Midbrain (tissue), 1 donor: ENCODE measurements around the gene PAX6.

ENCODE experiments used
- DNase-seq: peaks from one replicate; lab custom pipeline; 2025; lab: John Stamatoyannopoulos, UW

Gene PAX6

DNA sequence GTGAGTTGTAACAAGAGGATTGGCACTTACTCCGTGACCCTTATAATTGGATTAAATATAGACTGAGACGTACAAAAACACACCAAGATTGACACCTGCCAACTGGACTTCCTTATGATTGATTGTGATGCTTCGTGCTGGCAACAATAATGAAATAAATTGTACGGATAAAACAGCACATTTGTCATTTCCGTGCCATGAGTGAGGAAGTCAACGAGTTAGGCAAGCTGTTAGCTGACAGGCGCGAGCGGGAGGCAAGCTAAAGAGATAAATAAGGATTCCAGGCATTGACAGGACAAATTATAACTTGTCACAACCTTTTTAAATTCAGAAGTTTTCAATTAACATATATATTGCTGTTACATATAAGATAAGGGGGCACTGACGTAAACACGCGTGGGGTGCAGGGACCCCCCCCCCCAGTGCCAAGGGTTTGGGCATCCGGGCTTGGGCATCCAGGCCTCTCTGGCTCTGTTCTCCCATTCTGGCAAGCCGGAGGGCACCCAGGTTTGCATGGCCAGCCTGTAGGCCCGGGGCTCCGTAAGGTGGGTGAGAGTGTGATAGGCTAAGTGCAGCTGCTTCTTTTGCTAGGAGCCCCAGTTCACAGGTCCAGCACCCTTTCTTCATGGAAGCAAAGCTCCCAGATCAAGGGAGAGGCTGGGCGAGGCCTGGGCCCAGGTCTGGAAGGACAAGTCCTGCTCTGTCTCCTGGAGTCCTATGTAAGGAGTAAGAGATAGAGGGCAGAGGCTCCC lies 11.2 kb upstream of the PAX6 start:
- no peak for DNase-seq

DNA sequence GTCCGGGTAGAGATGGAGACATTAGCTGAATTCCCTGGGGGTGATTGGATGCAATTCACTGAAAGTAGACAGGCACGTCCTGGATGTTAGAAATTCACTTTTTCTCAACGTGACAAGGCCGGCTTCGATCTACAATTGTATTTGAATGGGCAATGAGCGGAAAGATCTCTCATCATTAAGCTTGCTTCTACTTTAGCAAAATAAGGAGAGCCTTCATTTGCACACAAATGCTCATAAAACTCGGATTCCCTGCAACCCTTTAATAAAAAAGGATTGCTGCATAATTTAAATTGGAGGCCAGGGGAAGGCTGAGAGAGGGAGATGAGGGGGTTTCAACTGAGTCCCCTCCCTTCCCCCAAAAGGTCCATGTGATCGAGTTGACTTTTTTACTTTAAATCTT lies 10.6 kb upstream of the PAX6 start:
- no peak for DNase-seq

DNA sequence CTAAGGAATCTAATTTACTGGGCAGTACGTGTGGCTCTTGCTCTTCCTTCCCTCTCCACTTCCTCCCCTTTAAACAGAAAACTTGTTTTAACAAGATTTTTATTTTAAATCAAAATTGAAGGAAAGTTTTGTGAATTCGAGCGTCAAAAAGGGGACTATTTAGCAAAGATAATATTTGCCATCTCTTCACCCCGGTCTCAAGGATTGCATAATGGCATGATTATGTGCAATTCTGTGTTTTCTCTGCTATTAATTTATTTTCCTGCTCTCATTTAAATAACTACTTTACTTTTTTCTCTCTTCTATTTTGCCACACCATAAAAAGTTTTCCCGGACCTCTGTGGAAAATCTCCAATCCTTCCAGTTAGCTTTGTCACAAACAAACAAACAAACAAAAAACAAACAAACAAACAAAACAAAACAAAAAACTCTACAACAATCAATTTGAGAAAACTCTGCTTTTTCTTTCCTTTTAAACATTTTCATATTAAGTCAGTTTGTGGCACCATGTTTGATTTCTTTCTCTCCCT lies 10.2 kb upstream of the PAX6 start:
- no peak for DNase-seq

DNA sequence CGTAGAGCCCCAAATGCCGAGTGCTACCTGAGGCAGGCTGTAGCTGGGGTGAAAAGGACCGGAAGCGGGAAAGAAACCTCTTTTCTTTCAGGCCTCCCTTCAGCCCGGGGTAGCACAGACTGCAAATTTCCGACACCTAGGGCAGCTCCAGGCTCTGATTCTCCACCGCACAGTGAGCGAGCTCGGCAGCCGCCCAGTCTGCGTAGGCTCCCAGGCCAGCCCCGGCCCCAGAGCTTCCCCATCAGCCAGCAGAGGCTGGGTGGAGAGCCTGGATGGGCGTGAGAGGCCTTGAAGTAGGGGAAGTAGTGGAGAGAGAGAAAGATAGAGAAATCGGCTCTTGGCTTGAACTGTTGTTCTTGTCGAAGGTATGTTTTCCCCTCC lies 9.3 kb upstream of the PAX6 start:
- no peak for DNase-seq

DNA sequence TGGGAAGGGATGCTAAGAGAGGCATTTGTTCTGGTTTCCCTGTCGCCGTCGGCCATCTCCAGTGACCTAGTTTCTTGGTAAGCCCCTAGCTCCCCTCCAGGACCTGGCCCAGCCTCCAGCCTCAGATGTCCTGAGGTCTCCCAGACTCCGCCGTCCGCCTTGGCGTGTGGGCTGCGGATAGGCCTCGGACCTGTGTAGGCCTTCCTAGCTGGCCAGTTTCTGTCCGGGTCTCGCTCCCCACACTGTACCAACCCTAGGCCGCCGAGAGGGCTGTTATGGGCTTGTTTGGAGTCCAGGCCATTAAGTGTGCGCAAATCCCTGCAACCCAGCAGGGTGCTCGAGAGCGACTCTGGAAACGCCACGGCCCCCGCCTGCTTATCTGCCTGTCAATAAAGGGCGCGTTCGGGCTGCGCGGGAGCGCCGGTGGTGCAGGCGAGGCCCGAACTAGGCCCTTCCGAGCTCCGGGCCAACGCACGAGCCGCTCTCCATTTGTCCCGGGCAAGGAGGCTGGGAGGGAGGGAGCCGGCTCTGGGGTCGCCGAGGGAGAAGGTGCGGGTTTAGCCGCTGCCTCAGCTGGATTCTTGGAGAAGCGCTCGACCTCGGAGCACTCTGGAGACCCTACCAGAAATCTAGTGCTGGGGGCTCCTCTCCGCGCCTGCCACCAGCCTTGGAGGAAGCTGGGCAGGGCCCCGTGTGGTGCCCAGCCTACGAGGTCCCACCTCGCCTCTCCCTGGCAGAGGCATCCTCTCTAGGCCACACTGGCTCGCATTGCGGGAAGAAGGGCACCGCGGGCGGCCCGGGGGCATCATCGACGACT lies 8.7 kb upstream of the PAX6 start:
- DNase-seq, result no peak

DNA sequence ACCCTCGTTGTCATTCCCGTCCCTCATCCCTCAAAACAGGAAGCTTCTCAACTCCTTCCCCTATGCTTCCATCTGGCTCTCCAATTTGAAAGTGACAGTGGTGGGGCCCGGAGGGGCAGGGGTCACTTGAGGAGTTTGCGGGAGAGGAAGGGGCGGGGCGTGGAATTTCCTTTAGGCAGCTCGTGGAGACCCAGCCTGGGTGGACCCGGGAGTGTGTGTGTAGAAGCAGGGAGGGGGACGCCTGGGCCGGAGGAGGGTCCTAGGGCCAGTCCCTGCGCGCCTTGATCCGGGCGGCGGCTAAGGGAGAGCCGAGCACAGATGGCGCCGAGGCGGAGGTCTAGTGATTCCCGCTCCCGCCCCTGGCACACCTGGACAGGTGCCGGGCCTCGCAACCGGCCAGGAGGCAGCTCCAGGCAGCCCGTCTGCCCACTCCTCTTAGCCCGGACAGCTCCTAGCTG lies 7.8 kb upstream of the PAX6 start:
- no peak for DNase-seq

DNA sequence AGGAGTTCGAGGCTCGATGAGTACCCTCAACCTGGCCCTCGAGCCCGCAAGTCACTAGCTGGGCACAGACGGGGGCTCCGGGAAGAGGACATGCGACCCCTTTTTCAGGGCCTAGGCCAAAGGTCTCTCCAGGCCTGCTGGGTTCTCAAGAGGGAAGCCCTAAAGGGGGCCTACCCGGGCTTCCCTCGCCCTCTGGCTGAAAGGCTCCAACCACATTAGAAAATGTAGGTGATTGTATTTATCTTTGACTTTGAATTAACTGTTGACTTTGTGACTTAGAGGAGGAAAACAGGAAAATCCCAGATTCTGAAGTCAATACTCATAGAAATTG lies 7.3 kb upstream of the PAX6 start:
- DNase-seq, result no peak

DNA sequence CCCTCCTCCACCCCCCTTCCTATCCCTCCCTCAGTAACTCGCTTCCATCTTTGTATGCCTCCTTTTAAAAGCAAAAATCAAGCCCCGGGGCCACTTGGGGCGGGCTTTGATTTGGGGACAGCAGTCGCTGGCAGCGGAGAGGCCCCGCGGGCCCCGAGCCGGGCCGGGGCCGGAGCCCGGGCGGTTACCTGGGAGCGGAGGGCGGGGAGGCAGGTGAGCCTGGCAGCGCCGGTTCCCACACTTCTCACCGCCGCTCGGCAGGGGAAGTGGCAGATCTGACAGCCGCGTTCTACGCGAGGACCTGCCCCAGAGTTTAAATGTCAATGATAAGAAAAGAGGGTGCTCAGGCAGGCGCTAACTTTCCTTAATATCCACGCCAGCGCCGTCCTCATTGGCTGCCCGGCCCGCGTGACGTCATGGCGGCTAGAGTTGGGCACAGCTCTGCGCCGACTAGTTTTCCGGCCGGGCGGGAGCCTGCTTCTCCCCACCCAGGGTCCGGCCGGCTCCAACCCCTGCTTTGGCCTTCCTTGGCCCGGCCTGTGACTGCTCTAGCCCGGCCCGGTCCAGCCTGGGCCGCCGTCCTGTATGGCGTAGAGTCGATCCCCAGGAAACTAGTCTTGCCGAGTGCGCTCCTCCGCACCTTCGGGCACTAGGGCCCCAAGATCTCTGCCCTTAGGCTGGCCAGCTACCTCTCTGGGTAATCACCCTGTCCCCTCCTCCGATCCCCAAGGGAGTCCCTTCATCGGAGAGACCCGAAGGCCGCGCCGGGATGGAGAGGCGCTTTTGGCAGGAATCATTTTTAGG lies 6.7 kb upstream of the PAX6 start:
- peak; percentile 67 for DNase-seq

DNA sequence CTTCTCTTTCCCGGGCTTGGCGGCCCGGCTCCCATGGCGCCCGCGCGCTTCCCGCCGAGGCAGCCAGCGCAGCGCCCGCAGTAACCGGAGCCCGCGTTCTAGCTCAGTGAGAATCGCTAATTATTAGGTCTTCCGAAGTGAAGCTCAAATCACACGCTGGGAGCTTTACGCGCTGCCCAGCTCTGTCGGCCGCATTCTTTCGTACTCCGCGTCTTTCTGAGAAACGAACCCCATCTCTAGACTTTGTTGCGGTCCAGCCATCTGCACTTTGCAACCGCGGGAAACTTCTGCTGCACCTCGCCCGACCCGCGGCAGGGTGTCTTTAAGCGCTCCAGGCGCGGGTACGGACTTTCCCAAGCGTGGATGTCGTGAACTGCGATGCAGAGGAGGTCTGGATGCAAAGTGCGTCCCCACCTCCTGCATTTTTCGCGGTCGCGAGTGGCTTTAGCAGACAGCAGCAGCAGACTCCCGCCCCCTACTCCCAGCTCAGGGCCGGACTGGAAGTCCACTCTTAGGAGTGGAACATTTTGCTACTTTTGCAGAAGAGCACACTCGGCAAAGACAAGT lies 6.0 kb upstream of the PAX6 start:
- DNase-seq, result no peak

DNA sequence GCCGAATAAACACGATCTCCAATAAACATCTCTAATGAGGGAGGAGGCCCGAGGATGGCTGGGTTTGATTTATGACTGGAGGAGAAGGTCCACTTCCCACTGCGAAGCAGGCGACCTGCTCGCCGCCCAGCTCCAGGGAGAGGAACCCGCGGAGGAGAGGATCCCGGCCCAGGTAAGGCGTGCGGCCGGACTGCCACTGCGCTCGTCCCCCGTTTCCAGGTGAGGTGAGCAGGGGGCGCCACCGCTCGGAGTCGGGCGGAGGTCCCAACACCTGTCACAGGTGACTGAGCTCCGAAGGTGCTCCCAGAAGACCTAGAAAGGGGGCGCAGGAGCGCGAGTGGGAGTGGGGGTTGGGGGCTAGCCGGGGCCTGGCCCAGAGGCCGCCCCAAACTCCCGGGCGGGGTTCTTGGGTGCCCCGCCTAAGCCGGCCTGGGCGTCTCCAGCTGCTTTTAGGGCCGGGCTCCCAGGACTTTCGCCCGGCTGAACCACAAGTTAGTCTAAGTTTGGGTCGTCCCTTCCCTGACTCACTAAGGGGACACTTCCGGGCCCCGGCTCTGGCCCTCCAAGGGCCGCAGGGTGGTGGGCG lies 5.4 kb upstream of the PAX6 start:
- no peak for DNase-seq

DNA sequence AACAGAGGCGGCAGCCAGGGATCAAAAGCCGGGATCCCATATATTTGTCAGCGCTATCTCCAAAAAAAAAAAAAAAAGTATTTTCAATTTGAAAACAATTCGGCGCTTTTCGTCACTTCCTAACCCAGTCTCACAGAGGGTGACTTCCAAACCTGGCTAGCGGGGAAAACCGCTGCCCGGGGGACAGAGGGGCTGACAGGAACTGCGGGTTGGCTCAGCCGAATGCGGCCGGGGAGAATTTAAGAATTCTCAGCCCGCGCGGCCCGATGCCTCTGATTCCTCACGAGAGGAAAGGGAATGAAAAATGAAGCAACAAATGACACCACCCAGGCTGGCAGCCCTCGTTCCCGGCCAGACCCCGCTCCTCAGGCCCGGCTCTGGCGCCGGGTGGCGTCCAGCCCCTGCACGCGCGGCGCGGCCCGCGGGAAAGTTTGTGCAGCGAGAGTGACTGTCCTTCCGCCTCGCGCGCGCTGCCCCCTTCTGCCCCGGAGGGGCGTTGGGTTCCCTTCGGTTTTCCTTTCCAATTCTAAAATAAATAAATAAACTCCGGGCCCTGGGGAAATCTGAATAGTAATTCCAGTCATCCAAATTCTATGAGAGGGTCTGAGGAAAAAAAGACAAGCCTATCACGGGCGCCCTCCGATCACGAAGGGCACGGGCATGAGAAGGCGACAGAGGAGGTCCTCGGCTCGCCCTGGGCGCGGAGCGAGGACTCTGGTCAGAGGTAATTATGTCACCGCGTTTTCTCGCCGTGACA lies 4.8 kb upstream of the PAX6 start:
- no peak for DNase-seq

DNA sequence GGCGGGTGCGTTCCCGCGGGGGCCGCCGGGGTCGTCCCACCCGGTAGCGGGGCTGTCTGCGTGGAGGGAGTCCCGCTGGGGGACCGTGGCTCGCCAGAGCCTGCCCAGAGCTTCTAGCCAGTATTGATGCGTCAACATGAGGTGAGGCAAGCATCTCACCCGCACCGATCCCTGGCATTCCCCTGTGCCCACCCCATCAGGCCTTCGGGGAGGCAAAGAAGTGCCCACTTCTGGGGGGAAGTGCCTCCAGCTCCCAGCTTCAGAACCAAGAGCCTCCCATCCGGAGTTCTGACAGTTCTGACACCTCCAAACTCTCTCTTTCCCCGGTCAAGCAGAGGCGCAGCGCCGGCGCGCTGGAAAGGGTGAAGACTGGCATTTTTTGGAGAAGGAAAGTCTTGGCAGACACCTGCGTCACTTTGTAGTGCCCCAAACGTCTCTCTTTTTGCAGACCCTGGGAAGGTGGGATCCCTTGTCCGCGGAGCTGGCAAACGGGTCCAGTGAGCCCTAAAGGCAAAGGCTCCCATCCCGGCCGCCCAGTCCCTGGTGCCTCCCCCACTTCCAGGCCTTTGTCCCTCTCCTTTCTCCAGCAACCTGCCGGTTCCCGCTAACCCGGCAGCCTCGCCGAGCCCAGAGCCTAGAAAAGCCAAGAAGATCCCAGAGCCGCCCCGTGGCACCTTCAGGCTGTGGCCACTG lies 3.2 kb upstream of the PAX6 start:
- no peak for DNase-seq

DNA sequence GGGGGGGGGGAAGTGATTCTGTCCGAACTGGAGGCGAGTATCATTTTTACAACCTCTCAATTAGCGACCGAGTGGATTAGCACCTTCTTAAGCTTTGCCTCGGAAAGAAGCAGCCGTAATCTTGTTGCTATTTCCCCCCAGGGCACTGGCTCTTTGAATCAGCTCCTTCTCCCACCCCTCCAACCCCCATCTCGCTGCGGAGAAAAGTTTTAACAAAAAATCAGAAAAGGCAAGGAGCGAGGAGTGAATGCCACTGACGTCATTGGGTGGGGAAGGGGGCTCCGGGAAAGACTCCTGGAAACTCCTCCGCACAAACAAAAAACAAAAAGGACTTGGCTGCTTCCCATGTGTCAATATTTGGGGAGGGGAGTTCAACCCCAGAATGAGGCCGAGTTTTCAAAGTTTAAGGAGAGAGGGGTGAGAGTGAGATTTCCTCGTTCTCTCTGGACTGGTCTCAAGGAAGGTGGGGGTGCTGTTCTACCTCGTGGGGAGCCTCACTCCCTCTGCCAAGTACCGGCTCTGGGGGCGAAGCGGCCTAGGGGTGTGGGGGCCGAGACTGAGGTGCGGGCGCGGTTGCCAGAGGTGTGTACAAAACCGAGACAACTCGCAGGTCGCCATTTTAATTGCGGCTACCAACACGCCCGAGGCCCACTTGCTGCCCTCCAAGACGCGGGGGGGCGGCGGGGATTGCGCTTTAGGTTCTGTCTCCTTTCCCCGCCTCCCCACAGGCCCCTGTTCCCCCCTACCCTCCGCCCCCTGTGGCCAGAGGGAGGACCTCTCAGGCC lies 2.5 kb upstream of the PAX6 start:
- DNase-seq, result peak; percentile 37

DNA sequence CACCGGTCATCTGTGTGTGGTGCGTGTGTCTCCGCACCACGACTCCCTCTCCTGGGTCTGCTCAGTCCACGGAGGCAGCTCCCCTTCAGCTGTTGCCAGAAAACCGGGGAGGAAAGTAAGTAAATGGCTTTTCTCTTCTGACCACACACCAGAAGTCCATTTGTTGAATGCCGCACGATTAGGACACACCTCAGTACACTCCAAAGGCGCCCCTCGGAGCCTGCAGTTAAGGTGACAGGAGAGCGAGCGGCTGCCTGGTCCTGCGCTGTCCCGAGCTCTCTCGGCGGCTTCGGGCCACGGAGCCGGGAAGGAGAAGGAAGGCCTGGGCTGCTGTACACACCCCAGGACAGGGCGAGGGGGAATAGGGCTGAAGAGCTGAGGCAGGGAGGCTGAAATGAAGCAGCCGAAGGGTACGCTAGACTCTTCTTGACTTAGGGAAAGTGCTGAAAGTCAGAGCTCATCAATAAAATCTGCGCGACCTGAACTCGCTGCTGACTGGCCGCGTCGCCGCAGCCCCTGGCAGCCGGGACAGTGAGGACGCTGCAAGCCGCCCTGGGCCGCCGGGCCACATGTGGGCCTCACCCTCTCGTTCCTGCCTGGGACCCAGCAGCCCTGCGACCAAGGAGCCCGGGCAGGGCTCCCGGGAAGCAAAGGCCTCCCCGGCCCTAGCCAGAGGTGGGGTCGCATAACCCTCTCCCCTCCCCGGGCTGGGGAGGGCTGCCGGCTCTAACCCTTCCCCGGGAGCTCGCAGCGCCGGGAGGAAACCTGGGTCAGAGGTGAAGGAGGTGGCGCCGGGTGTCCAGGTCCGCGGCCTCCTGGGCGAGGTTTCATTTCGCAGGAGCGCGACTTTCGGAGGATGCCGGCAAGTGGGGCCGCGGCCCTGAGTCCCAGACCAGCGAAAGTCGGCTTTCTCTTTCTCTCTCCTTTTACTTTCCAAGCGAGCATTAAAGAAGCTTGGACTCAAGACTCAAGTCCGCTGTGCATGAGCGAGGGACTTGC lies 1.6 kb upstream of the PAX6 start:
- DNase-seq, result no peak

DNA sequence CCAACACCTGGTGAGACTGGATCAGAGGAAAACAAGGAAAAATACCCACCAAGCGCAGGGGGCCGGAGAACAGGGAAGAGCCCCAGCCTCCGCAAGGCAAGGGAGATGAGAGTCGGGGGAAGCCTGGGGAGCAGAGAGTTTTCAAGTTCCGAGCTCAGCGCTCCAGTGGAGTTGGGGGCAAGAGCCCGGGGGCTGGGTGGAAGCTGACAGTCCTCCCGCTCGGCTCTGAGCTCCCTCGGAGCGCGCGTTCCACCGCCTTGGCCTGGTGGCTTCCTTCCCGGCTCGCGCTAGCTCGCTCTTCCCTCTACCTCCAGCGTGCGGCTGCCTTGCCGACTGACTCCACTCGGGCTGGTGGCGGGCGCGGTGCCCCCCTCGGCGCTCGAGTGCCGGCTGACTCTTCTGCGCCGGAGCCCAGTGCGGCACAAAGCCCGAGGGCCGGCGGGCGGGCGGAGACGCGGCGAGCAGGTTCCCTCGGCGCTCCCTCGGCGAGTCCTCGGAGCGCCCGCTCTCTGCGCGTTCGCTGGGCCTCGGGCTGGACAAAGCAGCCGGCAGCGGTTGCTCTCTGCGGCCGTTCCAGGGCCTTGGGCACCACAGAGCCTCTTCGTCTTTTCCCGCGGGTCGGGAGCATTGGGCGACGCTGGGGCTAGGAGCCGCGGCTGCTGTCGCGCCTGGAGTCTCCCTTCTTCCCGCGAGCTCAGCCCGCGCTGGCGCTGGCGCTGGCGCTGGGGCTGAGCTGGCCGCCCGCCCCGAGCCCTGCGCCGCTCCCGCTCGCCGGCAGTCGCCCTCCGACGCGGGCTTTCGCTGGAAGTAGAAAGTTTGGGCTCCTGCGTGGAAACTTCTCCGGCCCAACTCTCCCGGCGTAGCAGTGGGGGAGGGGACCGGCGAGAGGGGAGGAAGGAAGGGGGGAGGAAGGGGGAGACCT lies 1.0 kb downstream of the PAX6 start:
- DNase-seq, result no peak

DNA sequence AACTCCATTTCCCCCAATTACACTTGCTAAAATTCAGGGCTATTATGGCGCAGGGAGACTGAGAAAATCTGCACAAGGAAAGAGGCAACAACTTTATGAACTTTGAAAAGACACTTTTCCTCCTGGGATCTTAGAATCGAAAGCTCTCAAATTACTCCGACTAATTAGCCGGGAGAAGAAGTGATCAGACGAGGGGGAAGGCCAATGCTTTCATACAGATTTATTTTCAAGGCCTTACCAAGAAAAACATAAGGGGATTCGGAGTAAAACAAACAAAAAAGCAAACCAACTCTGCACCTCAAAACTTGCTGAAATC lies 1.6 kb downstream of the PAX6 start:
- DNase-seq, result no peak

DNA sequence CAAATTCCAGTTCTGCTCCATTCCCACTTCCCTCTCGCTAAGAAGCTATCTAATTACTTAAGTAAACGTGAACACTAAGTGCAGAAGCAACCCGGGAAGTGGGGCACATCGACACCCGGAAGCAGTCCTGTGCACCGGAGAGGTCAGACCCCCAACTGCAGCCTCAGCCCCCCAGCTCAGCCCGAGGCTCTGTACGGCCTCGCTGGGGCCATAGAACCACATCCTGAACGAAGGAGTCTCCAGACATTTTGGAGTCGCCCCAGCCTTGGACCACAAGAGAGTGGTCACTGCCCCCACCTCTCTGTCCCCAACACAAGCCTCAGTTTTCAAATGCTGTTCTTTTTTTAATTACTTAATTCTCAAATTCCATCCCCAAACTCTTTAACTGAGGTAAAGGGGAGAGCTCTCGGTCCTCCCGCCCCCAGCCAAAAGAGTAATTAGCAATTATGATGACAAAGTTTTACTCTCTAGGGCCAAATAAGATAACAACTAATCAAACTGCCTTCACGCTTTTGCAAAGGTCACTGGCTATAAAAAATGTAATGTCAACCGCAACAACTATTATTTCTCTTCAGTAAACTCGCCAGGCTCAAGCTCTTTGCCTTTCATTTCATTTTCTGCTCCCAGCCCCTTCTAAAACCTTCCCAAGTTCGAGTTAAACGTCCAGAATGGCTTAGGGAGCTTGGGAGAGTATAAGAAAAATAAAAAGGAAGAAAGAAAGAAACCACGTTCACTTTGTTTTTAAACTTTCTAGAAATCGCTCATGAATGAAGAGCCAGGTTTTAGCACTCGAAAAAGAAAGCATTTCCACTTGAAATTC lies 2.2 kb downstream of the PAX6 start:
- no peak for DNase-seq
